GM23338 (cell line): Measurements from ENCODE around the gene ZER1. TPM values are rescaled to one million over a fixed set of nuclear protein-coding genes. Genes with fewer than 3 reads are reported as not detected.

Source experiments
- ATAC-seq: fragments of 200-7000 bp; cut with Tn5 transposase; 3 replicates; pipeline ENCODE4 v1.9.1; 2020
- DNase-seq: peaks from one replicate; pipeline ENCODE4 v3.0.0-alpha.2; 2015; ENCODE audit warnings: low spot score
- H2AFZ ChIP-seq: fragments of 200-600 bp; sonication (generic); 2 replicates; pipeline ENCODE4 v1.8.0; 2016; ENCODE audit warnings: antibody characterized with exemption, mild to moderate bottlenecking, moderate library complexity
- H3F3A ChIP-seq: fragments of 200-600 bp; sonication (generic); replicated peaks from 2 replicates; pipeline ENCODE4 v1.8.0; 2017; ENCODE audit warnings: antibody characterized with exemption, mixed run types, low read depth
- H3K27ac ChIP-seq: fragments of 200-600 bp; sonication (generic); 2 replicates; pipeline ENCODE4 v1.6.1; 2016; ENCODE audit warnings: low read depth
- H3K27me3 ChIP-seq: fragments of 200-600 bp; sonication (generic); 2 replicates; pipeline ENCODE4 v1.8.0; 2016; ENCODE audit warnings: mild to moderate bottlenecking, mixed run types, moderate library complexity; ENCODE audit not compliant: insufficient read depth
- H3K36me3 ChIP-seq: fragments of 200-600 bp; sonication (generic); 2 replicates; pipeline ENCODE4 v1.8.0; 2016; ENCODE audit warnings: mild to moderate bottlenecking; ENCODE audit not compliant: insufficient read depth
- H3K4me1 ChIP-seq: fragments of 200-600 bp; sonication (generic); 2 replicates; pipeline ENCODE4 v1.8.0; 2016; ENCODE audit warnings: mild to moderate bottlenecking, moderate library complexity; ENCODE audit not compliant: insufficient read depth
- H3K4me2 ChIP-seq: fragments of 200-600 bp; sonication (generic); 2 replicates; pipeline ENCODE4 v1.7.1; 2017; ENCODE audit warnings: mixed run types
- H3K4me3 ChIP-seq: fragments of 200-600 bp; sonication (generic); 2 replicates; pipeline ENCODE4 v1.6.1; 2016; ENCODE audit warnings: mixed run types
- H3K79me2 ChIP-seq: fragments of 200-600 bp; sonication (generic); replicated peaks from 2 replicates; pipeline ENCODE4 v1.8.0; 2017; ENCODE audit warnings: mild to moderate bottlenecking; ENCODE audit not compliant: insufficient read depth
- H3K9me2 ChIP-seq: fragments of 200-600 bp; sonication (generic); 2 replicates; pipeline ENCODE4 v1.8.0; 2017; ENCODE audit not compliant: insufficient read depth
- H4K20me1 ChIP-seq: fragments of 200-600 bp; sonication (generic); replicated peaks from 2 replicates; pipeline ENCODE4 v1.8.0; 2017; ENCODE audit warnings: mild to moderate bottlenecking; ENCODE audit not compliant: insufficient read depth
- H3K27ac Mint-ChIP-seq: 2 replicates; pipeline ENCODE4 v1.8.0; 2020; ENCODE audit warnings: inconsistent platforms, mild to moderate bottlenecking, moderate library complexity, mixed read lengths
- H3K27me3 Mint-ChIP-seq: 3 replicates; pipeline ENCODE4 v1.8.0; 2022; ENCODE audit warnings: low read depth, mild to moderate bottlenecking, moderate library complexity, mixed read lengths, inconsistent platforms; ENCODE audit not compliant: insufficient read depth, poor library complexity
- H3K36me3 Mint-ChIP-seq: 3 replicates; pipeline ENCODE4 v1.8.0; 2021; ENCODE audit warnings: low read depth, mild to moderate bottlenecking, inconsistent platforms, moderate library complexity, mixed read lengths
- H3K4me1 Mint-ChIP-seq: 3 replicates; pipeline ENCODE4 v1.8.0; 2020; ENCODE audit warnings: mild to moderate bottlenecking, inconsistent platforms, mixed read lengths
- H3K4me3 Mint-ChIP-seq: 3 replicates; pipeline ENCODE4 v1.8.0; 2021; ENCODE audit warnings: moderate library complexity, mild to moderate bottlenecking, inconsistent platforms, mixed read lengths
- H3K9me3 Mint-ChIP-seq: 3 replicates; pipeline ENCODE4 v1.8.0; 2020; ENCODE audit warnings: moderate library complexity, mild to moderate bottlenecking, inconsistent platforms, mixed read lengths
- CREB1 ChIP-seq: fragments of 250-450 bp; sonication (Bioruptor Pico); IDR thresholded peaks from 2 replicates; pipeline ENCODE4 v1.5.0; 2020; ENCODE audit warnings: low read depth, mild to moderate bottlenecking, moderate library complexity
- CTCF ChIP-seq, 2 experiments: fragments of 200-600 bp in 1 of 2; sonication (generic) in 1 of 2; conservative IDR thresholded peaks; 2 replicates each; pipeline versions ENCODE4 v1.5.1 to v1.6.1; 2016 to 2017; ENCODE audit warnings: antibody characterized with exemption in 2 of 2, low read depth in 2 of 2, mild to moderate bottlenecking in 2 of 2, moderate library complexity in 1 of 2
- EZH2 ChIP-seq: fragments of 200-600 bp; sonication (generic); IDR thresholded peaks from one replicate; pipeline ENCODE4 v1.8.0; 2017; ENCODE audit warnings: antibody characterized with exemption, mild to moderate bottlenecking, low read depth; ENCODE audit not compliant: unreplicated experiment
- EZH2phosphoT487 ChIP-seq: fragments of 200-600 bp; sonication (generic); IDR thresholded peaks from one replicate; pipeline ENCODE4 v1.8.1; 2018; ENCODE audit warnings: antibody characterized with exemption; ENCODE audit not compliant: unreplicated experiment
- NANOG ChIP-seq: IDR thresholded peaks from 2 replicates; pipeline ENCODE4 v1.6.1; 2016; ENCODE audit warnings: antibody characterized with exemption, borderline replicate concordance
- POLR2AphosphoS5 ChIP-seq: IDR thresholded peaks from 2 replicates; pipeline ENCODE4 v1.6.1; 2016; ENCODE audit warnings: antibody characterized with exemption, low read depth
- REST ChIP-seq: IDR thresholded peaks from one replicate; pipeline ENCODE4 v1.6.1; 2018; ENCODE audit warnings: antibody characterized with exemption; ENCODE audit not compliant: unreplicated experiment
- STAT1 ChIP-seq: IDR thresholded peaks from one replicate; pipeline ENCODE4 v1.6.1; 2016; ENCODE audit warnings: antibody characterized with exemption; ENCODE audit not compliant: unreplicated experiment
- ZNF114 ChIP-seq: fragments of 250-450 bp; sonication (Bioruptor Pico); IDR thresholded peaks from 2 replicates; pipeline ENCODE4 v1.5.0; 2020; ENCODE audit warnings: mild to moderate bottlenecking, moderate library complexity
- ZNF331 ChIP-seq: fragments of 250-450 bp; sonication (Bioruptor Pico); IDR thresholded peaks from 2 replicates; pipeline ENCODE4 v1.5.0; 2020; ENCODE audit warnings: low read depth, mild to moderate bottlenecking, moderate library complexity
- polyA plus RNA-seq: library from polyadenylated mRNA; unstranded; fragments of >200 nt; fragmentation: Nextera tagmentation; extraction: Ambion mirVana; gene quantifications from 2 replicates; pipeline ENCODE4 v1.2.1, GENCODE V29; 2016
- total RNA-seq: library from RNA; depleted of rRNA; stranded (reverse); fragments of >200 nt; shearing (Covaris generic); gene quantifications from 2 replicates; pipeline ENCODE4 v1.2.3, GENCODE V29; 2014

ZER1 gene
- total and polyA plus RNA-seq, 2 experiments from 2014 or later: 7.0 to 23.9 TPM

- no peak overlapping the region for H3K4me3 Mint-ChIP-seq
- no peak overlapping the region for H3K4me2 ChIP-seq
- H3F3A ChIP-seq: 0 out of 2 replicates have a peak, but pooled peaks cover 4% of the 10 kb centered on the region
- H3K9me3 Mint-ChIP-seq: no peaks in the 10 kb centered on the region
- H3K27me3 ChIP-seq: no peaks in the 10 kb centered on the region
- no peak overlapping the region for H3K4me3 ChIP-seq
- peaks cover 2% of the 10 kb centered on the region for H3K27me3 Mint-ChIP-seq
- H3K36me3 ChIP-seq: no peaks in the 10 kb centered on the region
- H3K27ac Mint-ChIP-seq: no peak overlapping the region
- H4K20me1 ChIP-seq: peaks cover 3% of the 10 kb centered on the region; the same call in 1 of the 2 replicates
- no peaks in the 10 kb centered on the region for H3K9me2 ChIP-seq
- H3K36me3 Mint-ChIP-seq: peaks cover 15% of the 10 kb centered on the region
- no peak overlapping the region for H3K27ac ChIP-seq
- no peak for TF ChIP-seq STAT1
- no peak overlapping the region for H2AFZ ChIP-seq
- no peaks in the 10 kb centered on the region for H3K79me2 ChIP-seq
- no peaks in the 10 kb centered on the region for H3K4me1 ChIP-seq
- no peak for ATAC-seq
- H3K4me1 Mint-ChIP-seq: no peaks in the 10 kb centered on the region
- DNase-seq: no peak
These were observed 37.4 kb upstream of the ZER1 start for GRCh38 chr9:128809036-128809599.

- H3K4me2 ChIP-seq: no peak overlapping the region
- H3K27me3 Mint-ChIP-seq: peaks cover 2% of the 10 kb centered on the region
- H3K27ac Mint-ChIP-seq: no peak overlapping the region
- peaks cover 20% of the 10 kb centered on the region for H3K36me3 Mint-ChIP-seq
- H3K27me3 ChIP-seq: no peaks in the 10 kb centered on the region
- no peaks in the 10 kb centered on the region for H3K9me3 Mint-ChIP-seq
- H3K4me1 ChIP-seq: no peaks in the 10 kb centered on the region
- DNase-seq (no peak), ATAC-seq (no peak)
- H3F3A ChIP-seq: 0 out of 2 replicates have a peak, but pooled peaks cover 4% of the 10 kb centered on the region
- no peaks in the 10 kb centered on the region for H3K9me2 ChIP-seq
- H3K36me3 ChIP-seq: no peaks in the 10 kb centered on the region
- no peaks in the 10 kb centered on the region for H3K4me1 Mint-ChIP-seq
- no peak overlapping the region for H3K27ac ChIP-seq
- no peak overlapping the region for H3K4me3 ChIP-seq
- H3K79me2 ChIP-seq: no peaks in the 10 kb centered on the region
- no peak overlapping the region for H3K4me3 Mint-ChIP-seq
- H2AFZ ChIP-seq: no peak overlapping the region
- H4K20me1 ChIP-seq: peaks cover 3% of the 10 kb centered on the region; the same call in 1 of the 2 replicates
- no peak for TF ChIP-seq POLR2AphosphoS5
- TF ChIP-seq ZNF114 (CRISPR knock-in tag): no peak
- no peak for TF ChIP-seq ZNF331 (CRISPR knock-in tag)
- TF ChIP-seq CREB1: no peak
These were observed 36.8 kb upstream of the ZER1 start for GRCh38 chr9:128808543-128808942.

GRCh38 chr9:128807827-128808226 is 36.1 kb upstream of the ZER1 start:
- 0 out of 2 replicates have a peak, but pooled peaks cover 4% of the 10 kb centered on the region for H3F3A ChIP-seq
- Mint-ChIP-seq H3K27me3 (peaks cover 2% of the 10 kb centered on the region), H3K36me3 (peaks cover 27% of the 10 kb centered on the region), H3K9me3 (no peaks in the 10 kb centered on the region), H3K4me1 (no peaks in the 10 kb centered on the region), H3K27ac (no peak overlapping the region), H3K4me3 (no peak overlapping the region)
- no peaks in the 10 kb centered on the region for H3K27me3 ChIP-seq
- TF ChIP-seq NANOG: no peak
- no peak for TF ChIP-seq REST
- no peak for TF ChIP-seq CTCF (conservative IDR thresholded peaks at IDR 0.05; ENCODE audit: low read depth in 2 of 2)
- TF ChIP-seq EZH2: no peak
- TF ChIP-seq EZH2phosphoT487: no peak
- TF ChIP-seq ZNF114 (CRISPR knock-in tag): no peak
- no peak for TF ChIP-seq CREB1
- H3K79me2 ChIP-seq: no peaks in the 10 kb centered on the region
- H3K9me2 ChIP-seq: no peaks in the 10 kb centered on the region
- no peak overlapping the region for H3K4me2 ChIP-seq
- no peaks in the 10 kb centered on the region for H3K4me1 ChIP-seq
- DNase-seq (no peak), ATAC-seq (no peak)
- peaks cover 3% of the 10 kb centered on the region for H4K20me1 ChIP-seq
- H3K4me3 ChIP-seq: no peak overlapping the region
- H3K36me3 ChIP-seq: no peaks in the 10 kb centered on the region
- no peak overlapping the region for H3K27ac ChIP-seq
- H2AFZ ChIP-seq: no peak overlapping the region
